ENCODE data around the gene CARS1.

Gene CARS1

GRCh38 chr11:2963761-2964160, 93.5 kb downstream of the CARS1 start:
- no peak for TF ChIP-seq Cebpa-rat (IDR thresholded peaks at IDR 0.05)

GRCh38 chr11:2963112-2963754, 94.0 kb downstream of the CARS1 start:
- H3K9me3 ChIP-seq, result no peaks in the 10 kb centered on the region
- H3K27me3 ChIP-seq, result no peaks in the 10 kb centered on the region
- H3K36me3 ChIP-seq, result peaks cover 100% of the 10 kb centered on the region
- peaks cover 38% of the 10 kb centered on the region for H3K4me1 ChIP-seq
- H4K20me1 ChIP-seq, result peaks cover 100% of the 10 kb centered on the region
- no peak overlapping the region for H3K4me3 ChIP-seq
- no peak overlapping the region for H3K27ac ChIP-seq
- no peak for TF ChIP-seq Cebpa-rat (IDR thresholded peaks at IDR 0.05)
- peak overlapping the region; percentile 13; the same call in 1 of the 2 replicates for H3K4me2 ChIP-seq
- H3K9ac ChIP-seq, result no peak overlapping the region

More at GRCh38 chr11:2963761-2964160, 93.5 kb downstream of the CARS1 start:
- Histone ChIP-seq H3K4me3 (no peak overlapping the region), H3K27ac (no peak overlapping the region), H3K4me2 (peak overlapping the region; percentile 13; the same call in 1 of the 2 replicates), H3K27me3 (no peaks in the 10 kb centered on the region), H3K36me3 (peaks cover 100% of the 10 kb centered on the region), H3K9me3 (no peaks in the 10 kb centered on the region), H4K20me1 (peaks cover 100% of the 10 kb centered on the region), H3K4me1 (peaks cover 38% of the 10 kb centered on the region), H3K9ac (no peak overlapping the region)

- Histone ChIP-seq H3K9me3 (no peaks in the 10 kb centered on the region), H4K20me1 (peaks cover 99% of the 10 kb centered on the region), H3K9ac (peak overlapping the region; percentile 8; the same call in 1 of the 2 replicates), H3K4me1 (peaks cover 42% of the 10 kb centered on the region), H3K36me3 (peaks cover 100% of the 10 kb centered on the region), H3K4me2 (peak overlapping the region; percentile 71), H3K27ac (peak overlapping the region; percentile 27; the same call in 1 of the 2 replicates), H3K4me3 (no peak overlapping the region), H3K27me3 (no peaks in the 10 kb centered on the region)
- no peak for TF ChIP-seq Cebpa-rat (IDR thresholded peaks at IDR 0.05)
Observed at GRCh38 chr11:2961080-2961479, 96.1 kb downstream of the CARS1 start.

- H3K4me2 ChIP-seq, result no peak overlapping the region
- H4K20me1 ChIP-seq, result peaks cover 95% of the 10 kb centered on the region
- H3K9me3 ChIP-seq, result no peaks in the 10 kb centered on the region
- H3K27me3 ChIP-seq, result no peaks in the 10 kb centered on the region
- H3K36me3 ChIP-seq, result peaks cover 100% of the 10 kb centered on the region
- H3K4me3 ChIP-seq, result no peak overlapping the region
- no peak overlapping the region for H3K27ac ChIP-seq
- no peak overlapping the region for H3K9ac ChIP-seq
- TF ChIP-seq Cebpa-rat (IDR thresholded peaks at IDR 0.05), result no peak
- peaks cover 42% of the 10 kb centered on the region for H3K4me1 ChIP-seq
Observed at GRCh38 chr11:2960139-2960538, 97.1 kb downstream of the CARS1 start.

- peaks cover 83% of the 10 kb centered on the region for H4K20me1 ChIP-seq
- H3K4me2 ChIP-seq, result no peak overlapping the region
- H3K4me3 ChIP-seq, result no peak overlapping the region
- H3K9me3 ChIP-seq, result no peaks in the 10 kb centered on the region
- no peak overlapping the region for H3K27ac ChIP-seq
- peaks cover 100% of the 10 kb centered on the region for H3K36me3 ChIP-seq
- no peak overlapping the region for H3K9ac ChIP-seq
- H3K4me1 ChIP-seq, result peaks cover 30% of the 10 kb centered on the region
- no peak for TF ChIP-seq Cebpa-rat (IDR thresholded peaks at IDR 0.05)
- H3K27me3 ChIP-seq, result no peaks in the 10 kb centered on the region
Observed at GRCh38 chr11:2958251-2958650, 99.0 kb downstream of the CARS1 start.

GRCh38 chr11:2955906-2956476, 101.2 kb downstream of the CARS1 start:
- TF ChIP-seq Cebpa-rat (IDR thresholded peaks at IDR 0.05), result no peak
- Histone ChIP-seq H3K9ac (no peak overlapping the region), H3K27me3 (no peaks in the 10 kb centered on the region), H3K27ac (no peak overlapping the region), H3K4me3 (no peak overlapping the region), H3K9me3 (no peaks in the 10 kb centered on the region), H3K4me1 (peaks cover 8% of the 10 kb centered on the region), H3K36me3 (peaks cover 100% of the 10 kb centered on the region), H3K4me2 (no peak overlapping the region), H4K20me1 (peaks cover 81% of the 10 kb centered on the region)

GRCh38 chr11:2954263-2954662, 103.0 kb downstream of the CARS1 start:
- H3K27me3 ChIP-seq, result no peaks in the 10 kb centered on the region
- no peaks in the 10 kb centered on the region for H3K9me3 ChIP-seq
- H3K4me3 ChIP-seq, result no peak overlapping the region
- TF ChIP-seq Cebpa-rat (IDR thresholded peaks at IDR 0.05), result no peak
- H4K20me1 ChIP-seq, result peaks cover 80% of the 10 kb centered on the region
- H3K36me3 ChIP-seq, result peaks cover 100% of the 10 kb centered on the region
- H3K9ac ChIP-seq, result no peak overlapping the region
- H3K4me1 ChIP-seq, result peaks cover 4% of the 10 kb centered on the region; the same call in 1 of the 2 replicates
- H3K4me2 ChIP-seq, result no peak overlapping the region
- no peak overlapping the region for H3K27ac ChIP-seq

GRCh38 chr11:2952290-2952689, 104.9 kb downstream of the CARS1 start:
- no peak overlapping the region for H3K4me2 ChIP-seq
- H3K27ac ChIP-seq, result no peak overlapping the region
- peaks cover 3% of the 10 kb centered on the region for H3K4me1 ChIP-seq
- no peak for TF ChIP-seq Cebpa-rat (IDR thresholded peaks at IDR 0.05)
- no peaks in the 10 kb centered on the region for H3K9me3 ChIP-seq
- H3K9ac ChIP-seq, result no peak overlapping the region
- H3K36me3 ChIP-seq, result peaks cover 100% of the 10 kb centered on the region
- H3K4me3 ChIP-seq, result no peak overlapping the region
- no peaks in the 10 kb centered on the region for H3K27me3 ChIP-seq
- peaks cover 73% of the 10 kb centered on the region for H4K20me1 ChIP-seq

GRCh38 chr11:2951231-2952110, 105.8 kb downstream of the CARS1 start:
- Histone ChIP-seq H3K9ac (no peak overlapping the region), H3K27ac (no peak overlapping the region), H3K4me1 (peaks cover 11% of the 10 kb centered on the region)

More at GRCh38 chr11:2951231-2952110, 105.8 kb downstream of the CARS1 start:
- Histone ChIP-seq H3K27me3 (no peaks in the 10 kb centered on the region), H3K4me2 (no peak overlapping the region), H3K9me3 (no peaks in the 10 kb centered on the region), H3K4me3 (no peak overlapping the region), H3K36me3 (peaks cover 100% of the 10 kb centered on the region), H4K20me1 (peaks cover 73% of the 10 kb centered on the region)
- no peak for TF ChIP-seq Cebpa-rat (IDR thresholded peaks at IDR 0.05)

Measured in BLaER1 (cell line).